A673 (cell line): Measurements from ENCODE around the gene FBXO17. TPM values are rescaled to one million over a fixed set of nuclear protein-coding genes. Genes with fewer than 3 reads are reported as not detected.

Source experiments
- BruUV-seq: library from RNA; stranded (reverse); fragments of 400-500 nt; replicated peaks from 2 replicates; lab custom pipeline; 2021; lab: Mats Ljungman, UMichigan
- CTCF ChIA-PET: fragments of 300-600 bp; sonication (Branson Sonifier 250); formaldehyde crosslinking; loops from one replicate; lab custom pipeline; 2022; ENCODE audit warnings: antibody characterized with exemption; lab: Charles Lee
- POLR2A ChIA-PET: fragments of 300-600 bp; sonication (Branson Sonifier 250); formaldehyde crosslinking; loops from one replicate; lab custom pipeline; 2022; ENCODE audit warnings: antibody characterized with exemption; ENCODE audit not compliant: low non-redundant PET; lab: Charles Lee
- DNase-seq: peaks from one replicate; pipeline ENCODE4 v3.0.0-alpha.2; 2015; ENCODE audit warnings: low spot score
- H3K27ac ChIP-seq: fragments of 200-600 bp; sonication (generic); 2 replicates; pipeline ENCODE4 v1.5.1; 2016; ENCODE audit warnings: mixed run types, low read depth, mild to moderate bottlenecking, mixed read lengths, antibody characterized with exemption, low read length; ENCODE audit not compliant: poor library complexity, severe bottlenecking
- H3K27me3 ChIP-seq: fragments of 200-600 bp; sonication (generic); replicated peaks from 2 replicates; pipeline ENCODE4 v1.6.1; 2017; ENCODE audit warnings: mixed run types, low read depth, mild to moderate bottlenecking, mixed read lengths, antibody characterized with exemption, low read length; ENCODE audit not compliant: insufficient read depth, poor library complexity
- H3K36me3 ChIP-seq: fragments of 200-600 bp; sonication (generic); 2 replicates; pipeline ENCODE4 v1.6.1; 2016; ENCODE audit warnings: mixed run types, mild to moderate bottlenecking, mixed read lengths, antibody characterized with exemption, low read length; ENCODE audit not compliant: insufficient read depth, poor library complexity, severe bottlenecking
- H3K4me1 ChIP-seq: fragments of 200-600 bp; sonication (generic); 2 replicates; pipeline ENCODE4 v1.6.1; 2017; ENCODE audit warnings: mixed run types, mild to moderate bottlenecking, mixed read lengths, antibody characterized with exemption, low read length; ENCODE audit not compliant: insufficient read depth, poor library complexity, severe bottlenecking
- H3K4me3 ChIP-seq: fragments of 200-600 bp; sonication (generic); 2 replicates; pipeline ENCODE4 v1.5.1; 2016; ENCODE audit warnings: low read depth, mixed run types, mild to moderate bottlenecking, mixed read lengths, low read length; ENCODE audit not compliant: poor library complexity, severe bottlenecking
- H3K9me3 ChIP-seq: fragments of 200-600 bp; sonication (generic); 2 replicates; pipeline ENCODE4 v1.6.1; 2016; ENCODE audit warnings: mixed run types, low read depth, mild to moderate bottlenecking, mixed read lengths, antibody characterized with exemption, low read length; ENCODE audit not compliant: poor library complexity, severe bottlenecking
- CTCF ChIP-seq: fragments of 300-800, 200-600 bp; sonication (generic); conservative IDR thresholded peaks from 2 replicates; pipeline ENCODE4 v1.5.1; 2017; ENCODE audit warnings: low read depth, mild to moderate bottlenecking, antibody characterized with exemption, low read length, moderate library complexity, mixed read lengths
- EZH2 ChIP-seq: fragments of 200-600 bp; sonication (generic); IDR thresholded peaks from 2 replicates; pipeline ENCODE4 v1.6.1; 2017; ENCODE audit warnings: borderline replicate concordance, low read depth, mild to moderate bottlenecking, mixed read lengths, antibody characterized with exemption, low read length; ENCODE audit not compliant: poor library complexity, severe bottlenecking
- intact Hi-C: fragments of 100-400 bp; cut with micrococcal nuclease; formaldehyde crosslinking; loops from one replicate; pipeline ENCODE4 v1.10.0; 2022; ENCODE audit not compliant: unreplicated experiment
- total RNA-seq: library from RNA; stranded (reverse); gene quantifications from 2 replicates; pipeline ENCODE4 v1.2.3, GENCODE V29; 2021

FBXO17 gene
- total RNA-seq, 1 experiment from 2014 or later = 26.0 TPM

GRCh38 chr19:38912600-38913514 lies 62.7 kb downstream of the FBXO17 start:
- no peak for TF ChIP-seq EZH2
- no peak for TF ChIP-seq CTCF
- Histone ChIP-seq H3K9me3 (no peaks in the 10 kb centered on the region), H3K27me3 (no peaks in the 10 kb centered on the region), H3K27ac (no peak overlapping the region), H3K4me3 (no peak overlapping the region), H3K4me1 (peaks cover 9% of the 10 kb centered on the region), H3K36me3 (no peaks in the 10 kb centered on the region)
- POLR2A ChIA-PET = no interaction called here
- no peak for DNase-seq
- BruUV-seq = no TSS peak
- intact Hi-C loops = no loop called here
- CTCF ChIA-PET = no interaction called here

- no peaks in the 10 kb centered on the region for H3K27me3 ChIP-seq
- POLR2A ChIA-PET = no interaction called here
- no peaks in the 10 kb centered on the region for H3K36me3 ChIP-seq
These were observed 64.0 kb downstream of the FBXO17 start for GRCh38 chr19:38911388-38912001.

GRCh38 chr19:38910488-38910887 lies 65.1 kb downstream of the FBXO17 start:
- Histone ChIP-seq H3K27me3 (no peaks in the 10 kb centered on the region), H3K36me3 (peaks cover 6% of the 10 kb centered on the region), H3K9me3 (no peaks in the 10 kb centered on the region), H3K4me3 (no peak overlapping the region), H3K27ac (no peak overlapping the region), H3K4me1 (peaks cover 9% of the 10 kb centered on the region)
- intact Hi-C loops = no loop called here
- BruUV-seq = no TSS peak
- CTCF ChIA-PET = no interaction called here
- POLR2A ChIA-PET = no interaction called here
- no peak for DNase-seq
- TF ChIP-seq EZH2 (no peak), CTCF (no peak)

More at GRCh38 chr19:38911388-38912001, 64.0 kb downstream of the FBXO17 start:
- BruUV-seq = no TSS peak
- Histone ChIP-seq H3K27ac (no peak overlapping the region), H3K4me1 (peaks cover 9% of the 10 kb centered on the region), H3K9me3 (no peaks in the 10 kb centered on the region), H3K4me3 (no peak overlapping the region)
- CTCF ChIA-PET = no interaction called here
- TF ChIP-seq CTCF (no peak), EZH2 (no peak)
- DNase-seq = no peak
- intact Hi-C loops = no loop called here
